Cardiac muscle cell (in vitro differentiated cells and primary cell): Measurements from ENCODE around the gene MYOF. TPM values are rescaled to one million over a fixed set of nuclear protein-coding genes. Genes with fewer than 3 reads are reported as not detected.
"Not testable (repeated sequence)": the region's sequence is repeated elsewhere in the genome, so short reads cannot be mapped to it uniquely, and the experiment has no call there.

ENCODE experiments used
- DNase-seq, 2 donors: peaks; one replicate each; pipeline versions ENCODE4 v3.0.0 to v3.0.0-alpha.2; 2010 to 2017; ENCODE audit warnings: low read depth in 1 of 2, low spot score in 1 of 2
- H3K27ac ChIP-seq: fragments of 200-600 bp; sonication (generic); 2 replicates; pipeline ENCODE4 v1.5.1; 2016
- H3K27me3 ChIP-seq: fragments of 200-600 bp; sonication (generic); 2 replicates; pipeline ENCODE4 v1.6.0; 2016; ENCODE audit warnings: control low read depth
- H3K36me3 ChIP-seq: fragments of 200-600 bp; sonication (generic); 2 replicates; pipeline ENCODE4 v1.5.1; 2016; ENCODE audit warnings: control low read depth
- H3K4me1 ChIP-seq: fragments of 200-600 bp; sonication (generic); 2 replicates; pipeline ENCODE4 v1.8.1; 2017; ENCODE audit warnings: low read depth, mild to moderate bottlenecking, mixed run types
- H3K4me3 ChIP-seq: fragments of 200-600 bp; sonication (generic); 2 replicates; pipeline ENCODE4 v1.5.1; 2016; ENCODE audit warnings: mild to moderate bottlenecking
- H3K9me3 ChIP-seq: fragments of 200-600 bp; sonication (generic); 2 replicates; pipeline ENCODE4 v1.5.1; 2017; ENCODE audit warnings: low read depth, mild to moderate bottlenecking, control low read depth
- CTCF ChIP-seq: IDR thresholded peaks from 2 replicates; pipeline ENCODE4 v1.5.1; 2012; ENCODE audit warnings: low read depth, mild to moderate bottlenecking, low read length
- polyA plus RNA-seq: library from polyadenylated mRNA; unstranded; fragments of >200 nt; fragmentation: Nextera tagmentation; extraction: Ambion mirVana; gene quantifications from 2 replicates; pipeline ENCODE4 v1.2.1, GENCODE V29; 2016
- total RNA-seq: library from RNA; depleted of rRNA; stranded (reverse); fragments of >200 nt; gene quantifications from 2 replicates; pipeline ENCODE4 v1.2.3, GENCODE V29; 2016

The MYOF gene
- total and polyA plus RNA-seq, 2 experiments from 2014 or later = 13.4 to 22.4 TPM

GRCh38 chr10:93420944-93421825, 60.9 kb downstream of the MYOF start:
- Histone ChIP-seq H3K27ac (peak overlapping the region; percentile 91), H3K27me3 (no peaks in the 10 kb centered on the region), H3K36me3 (no peaks in the 10 kb centered on the region), H3K9me3 (no peaks in the 10 kb centered on the region), H3K4me3 (no peak overlapping the region), H3K4me1 (peaks cover 34% of the 10 kb centered on the region)
- no peak for DNase-seq
- TF ChIP-seq CTCF = no peak

- H3K27me3 ChIP-seq = no peaks in the 10 kb centered on the region
- no peak overlapping the region for H3K4me3 ChIP-seq
- H3K9me3 ChIP-seq = no peaks in the 10 kb centered on the region
- DNase-seq = peak in 1 of 2 donors; percentile 53
- TF ChIP-seq CTCF = no peak
- no peaks in the 10 kb centered on the region for H3K36me3 ChIP-seq
- peaks cover 34% of the 10 kb centered on the region for H3K4me1 ChIP-seq
- peak overlapping the region; percentile 91 for H3K27ac ChIP-seq
Measured at GRCh38 chr10:93420091-93420490, 62.0 kb downstream of the MYOF start.

- Histone ChIP-seq H3K27ac (peak overlapping the region; percentile 91), H3K4me1 (peaks cover 34% of the 10 kb centered on the region)
- not testable (repeated sequence) for H3K36me3 ChIP-seq, DNase-seq, H3K27me3 ChIP-seq, H3K9me3 ChIP-seq, H3K4me3 ChIP-seq
Measured at GRCh38 chr10:93419016-93419415, 63.1 kb downstream of the MYOF start.

- H3K36me3 ChIP-seq = no peaks in the 10 kb centered on the region
- peaks cover 34% of the 10 kb centered on the region for H3K4me1 ChIP-seq
- H3K4me3 ChIP-seq = no peak overlapping the region
- no peak for TF ChIP-seq CTCF
- no peak for DNase-seq
- H3K27me3 ChIP-seq = no peaks in the 10 kb centered on the region
- peak overlapping the region; percentile 91 for H3K27ac ChIP-seq
- H3K9me3 ChIP-seq = no peaks in the 10 kb centered on the region
Measured at GRCh38 chr10:93417921-93418320, 64.2 kb downstream of the MYOF start.

- Histone ChIP-seq H3K9me3 (no peaks in the 10 kb centered on the region), H3K27ac (peak overlapping the region; percentile 91), H3K27me3 (no peaks in the 10 kb centered on the region), H3K36me3 (no peaks in the 10 kb centered on the region), H3K4me3 (no peak overlapping the region), H3K4me1 (peaks cover 34% of the 10 kb centered on the region)
- peak in 1 of 2 donors; percentile 46 for DNase-seq
- no peak for TF ChIP-seq CTCF
Measured at GRCh38 chr10:93417266-93417665, 64.9 kb downstream of the MYOF start.

- DNase-seq = no peak
- no peak for TF ChIP-seq CTCF
- Histone ChIP-seq H3K27me3 (no peaks in the 10 kb centered on the region), H3K27ac (no peak overlapping the region), H3K9me3 (no peaks in the 10 kb centered on the region), H3K4me1 (peaks cover 29% of the 10 kb centered on the region), H3K4me3 (no peak overlapping the region), H3K36me3 (no peaks in the 10 kb centered on the region)
Measured at GRCh38 chr10:93416824-93417223, 65.3 kb downstream of the MYOF start.
